SK-N-SH (cell line): ENCODE results near the gene AGTRAP. TPM values are rescaled to one million over a fixed set of nuclear protein-coding genes. Genes with fewer than 3 reads are reported as not detected.
A peak's percentile ranks its signal among the peaks of the same experiment; 100 is the strongest.

Source experiments
- CTCF ChIA-PET: fragments of 300-600, 350-600 bp; formaldehyde crosslinking; extraction: SDS; loops from one replicate; lab custom pipeline; 2021; lab: Yijun Ruan, JAX
- POLR2A ChIA-PET: fragments of 350-600 bp; sonication (Branson Sonifier 250); formaldehyde crosslinking; extraction: SDS; loops from one replicate; lab custom pipeline; 2020; ENCODE audit warnings: antibody characterized with exemption, inconsistent platforms; lab: Yijun Ruan, JAX
- DNase-seq: peaks from one replicate; pipeline ENCODE4 v3.0.0; 2012
- H2AFZ ChIP-seq: fragments of 200-600 bp; sonication (generic); 2 replicates; pipeline ENCODE4 v1.8.1; 2016; ENCODE audit warnings: antibody characterized with exemption, mild to moderate bottlenecking, low read depth
- H3F3A ChIP-seq: fragments of 200-600 bp; sonication (generic); replicated peaks from 2 replicates; pipeline ENCODE3; 2016; ENCODE audit warnings: antibody characterized with exemption, mild to moderate bottlenecking; ENCODE audit not compliant: insufficient read depth
- H3K27ac ChIP-seq, 2 experiments: fragments of 200-500 bp in 1 of 2; fragments of 200-600 bp in 1 of 2; sonication (Bioruptor generic) in 1 of 2; sonication (generic), shearing (Covaris generic) in 1 of 2; 2 replicates each; pipeline versions ENCODE4 v1.5.1 to v1.6.1; 2014 to 2016; ENCODE audit warnings: low read depth in 2 of 2, inconsistent platforms in 1 of 2, low read length in 1 of 2, mild to moderate bottlenecking in 1 of 2, mixed read lengths in 1 of 2
- H3K27me3 ChIP-seq: fragments of 200-600 bp; sonication (generic), shearing (Covaris generic); 2 replicates; pipeline ENCODE4 v1.6.1; 2016; ENCODE audit warnings: mixed run types; ENCODE audit not compliant: insufficient read depth
- H3K36me3 ChIP-seq, 2 experiments: fragments of 200-500 bp in 1 of 2; fragments of 200-600 bp in 1 of 2; sonication (Bioruptor generic) in 1 of 2; sonication (generic) in 1 of 2; replicated peaks in 1 of 2; 2 replicates each; pipeline versions ENCODE3 to v1.5.1; 2014 to 2016; ENCODE audit warnings: low read length in 1 of 2, mild to moderate bottlenecking in 1 of 2; ENCODE audit not compliant: insufficient read depth in 2 of 2, control insufficient read depth in 1 of 2
- H3K4me1 ChIP-seq, 2 experiments: fragments of 200-500 bp in 1 of 2; fragments of 200-600 bp in 1 of 2; sonication (Bioruptor generic) in 1 of 2; sonication (generic), shearing (Covaris generic) in 1 of 2; 2 replicates each; pipeline versions ENCODE4 v1.5.1 to v1.6.1; 2014 to 2016; ENCODE audit warnings: low read depth in 1 of 2, low read length in 1 of 2, mixed run types in 1 of 2; ENCODE audit not compliant: insufficient read depth in 2 of 2, control insufficient read depth in 1 of 2
- H3K4me2 ChIP-seq: fragments of 200-600 bp; sonication (generic), shearing (Covaris generic); 2 replicates; pipeline ENCODE4 v1.6.1; 2017; ENCODE audit warnings: mixed run types
- H3K4me3 ChIP-seq, 2 experiments: fragments of 200-500 bp in 1 of 2; fragments of 200-600 bp in 1 of 2; sonication (Bioruptor generic) in 1 of 2; sonication (generic), shearing (Covaris generic) in 1 of 2; 2 replicates each; pipeline versions ENCODE4 v1.5.1 to v1.8.1; 2014 to 2016; ENCODE audit warnings: low read depth in 2 of 2, inconsistent platforms in 1 of 2, low read length in 1 of 2, mild to moderate bottlenecking in 1 of 2, mixed read lengths in 1 of 2, moderate library complexity in 1 of 2
- H3K79me2 ChIP-seq: fragments of 200-600 bp; sonication (generic); 2 replicates; pipeline ENCODE4 v1.8.1; 2017; ENCODE audit warnings: mild to moderate bottlenecking; ENCODE audit not compliant: insufficient read depth
- H3K9ac ChIP-seq: fragments of 200-600 bp; sonication (generic); 2 replicates; pipeline ENCODE4 v1.6.1; 2017; ENCODE audit warnings: mixed run types
- H3K9me2 ChIP-seq: fragments of 200-600 bp; sonication (generic); 2 replicates; pipeline ENCODE4 v1.6.1; 2017; ENCODE audit warnings: mixed run types
- H3K9me3 ChIP-seq: fragments of 200-600 bp; sonication (generic); 2 replicates; pipeline ENCODE4 v1.6.1; 2017; ENCODE audit warnings: mixed run types, mild to moderate bottlenecking, moderate library complexity
- H4K20me1 ChIP-seq: fragments of 200-600 bp; sonication (generic); 2 replicates; pipeline ENCODE4 v1.6.1; 2017; ENCODE audit warnings: mild to moderate bottlenecking, mixed run types; ENCODE audit not compliant: insufficient read depth
- CHD2 ChIP-seq: fragments of 150-350 bp; IDR thresholded peaks from 2 replicates; pipeline ENCODE4 v1.6.1; 2018; ENCODE audit warnings: low read length; ENCODE audit not compliant: partially characterized antibody
- FOXM1 ChIP-seq: IDR thresholded peaks from 2 replicates; pipeline ENCODE4 v1.4.0; 2012; ENCODE audit warnings: low read depth, mild to moderate bottlenecking
- GATA2 ChIP-seq: sonication (generic); formaldehyde crosslinking; IDR thresholded peaks from 2 replicates; pipeline ENCODE4 v1.5.0; 2020; ENCODE audit warnings: mild to moderate bottlenecking, missing genetic modification reagents
- JUND ChIP-seq: IDR thresholded peaks from 2 replicates; pipeline ENCODE4 v1.4.0; 2012
- MEF2A ChIP-seq: IDR thresholded peaks from 2 replicates; pipeline ENCODE4 v1.4.0; 2012; ENCODE audit warnings: low read depth, borderline replicate concordance
- MXI1 ChIP-seq: IDR thresholded peaks from 2 replicates; pipeline ENCODE4 v1.6.1; 2012; ENCODE audit warnings: mild to moderate bottlenecking, low read depth, low read length, improper control_type of control experiment
- NRF1 ChIP-seq: IDR thresholded peaks from 2 replicates; pipeline ENCODE4 v1.6.1; 2012; ENCODE audit warnings: low read depth, mild to moderate bottlenecking, low read length
- POLR2AphosphoS5 ChIP-seq: IDR thresholded peaks from 2 replicates; pipeline ENCODE4 v1.6.1; 2012; ENCODE audit warnings: low read depth, low read length
- RFX5 ChIP-seq: IDR thresholded peaks from 2 replicates; pipeline ENCODE4 v1.6.1; 2012; ENCODE audit warnings: mild to moderate bottlenecking, improper control_type of control experiment, low read length
- RXRA ChIP-seq: IDR thresholded peaks from 2 replicates; pipeline ENCODE4 v1.4.0; 2012; ENCODE audit warnings: low read depth, mild to moderate bottlenecking, borderline replicate concordance
- SIN3A ChIP-seq: IDR thresholded peaks from 2 replicates; pipeline ENCODE4 v1.6.1; 2012; ENCODE audit warnings: low read depth, mild to moderate bottlenecking, low read length, moderate library complexity, borderline replicate concordance
- SMC3 ChIP-seq: IDR thresholded peaks from 2 replicates; pipeline ENCODE4 v1.6.1; 2012; ENCODE audit warnings: low read depth, low read length, improper control_type of control experiment
- TAF1 ChIP-seq: IDR thresholded peaks from 2 replicates; pipeline ENCODE4 v1.6.1; 2012; ENCODE audit warnings: low read depth, mild to moderate bottlenecking, low read length, moderate library complexity, borderline replicate concordance
- TCF12 ChIP-seq: IDR thresholded peaks from 2 replicates; pipeline ENCODE4 v1.4.0; 2012
- YY1 ChIP-seq: IDR thresholded peaks from 2 replicates; pipeline ENCODE4 v1.4.0; 2012; ENCODE audit warnings: low read depth, mild to moderate bottlenecking
- WGBS: methylation state at CpG from one replicate; pipeline ENCODE4 v1.1.6; 2017; ENCODE audit warnings: low lambda C conversion rate; 5-methylcytosine and 5-hydroxymethylcytosine counted together
- polyA plus RNA-seq, 3 experiments: library from polyadenylated mRNA; depleted of rRNA; stranded (reverse); fragments of >200 nt; gene quantifications; 2 replicates each; pipeline ENCODE4 v1.2.3, GENCODE V29; 2012
- TF ChIP-seq, protein P1 (sequence below): fragments of 150-350 bp; IDR thresholded peaks from 2 replicates; pipeline ENCODE4 v1.6.1; 2017; ENCODE audit warnings: antibody characterized with exemption, low read length, low read depth, borderline replicate concordance
- TF ChIP-seq, protein P2 (sequence below): IDR thresholded peaks from 2 replicates; pipeline ENCODE4 v1.4.0; 2012; ENCODE audit warnings: low read depth
- TF ChIP-seq, protein P3 (sequence below): IDR thresholded peaks from 2 replicates; pipeline ENCODE4 v1.4.0; 2012; ENCODE audit warnings: low read depth, borderline replicate concordance
- TF ChIP-seq, protein P4 (sequence below): IDR thresholded peaks from 2 replicates; pipeline ENCODE4 v1.6.1; 2012; ENCODE audit warnings: mild to moderate bottlenecking, low read depth, low read length, moderate library complexity

AGTRAP gene
- polyA plus RNA-seq, 1 of the 3 experiments (the other 2 are of a cell fraction): 66.2 TPM

DNA sequence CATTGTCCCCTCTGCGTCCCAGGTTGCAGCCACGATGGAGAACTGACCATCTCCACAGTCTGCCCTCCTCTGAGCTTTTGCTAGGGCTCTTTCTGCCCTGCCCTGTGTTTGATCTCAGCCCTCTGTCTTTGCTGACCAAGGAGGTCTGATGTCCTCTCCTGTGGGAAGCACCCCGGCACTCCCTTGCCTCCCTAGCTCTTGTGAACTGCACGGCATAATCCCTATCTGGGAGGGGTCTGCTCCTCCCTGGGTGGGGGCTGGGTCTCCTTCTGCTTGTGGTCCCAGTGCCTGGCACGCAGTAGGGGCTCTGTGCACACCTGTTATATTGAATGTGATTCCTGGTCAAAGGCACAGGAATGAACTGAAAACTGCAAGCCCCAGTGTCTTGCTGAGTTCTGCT, 42.0 kb upstream of the AGTRAP start:
- POLR2A ChIA-PET: interaction anchor here (0.7 kb wide), 1 partner anchor 215 kb away, joined by 3 read pairs; the partner anchor contains the start of gene DISP3
- H3K79me2 ChIP-seq: no peaks in the 10 kb centered on the region
- 0 out of 2 replicates have a peak, but pooled peaks cover 5% of the 10 kb centered on the region for H4K20me1 ChIP-seq
- no peak overlapping the region for H3K9ac ChIP-seq
- H3K4me3 ChIP-seq: no peak overlapping the region
- TF ChIP-seq JUND (no peak), TCF12 (no peak), POLR2AphosphoS5 (no peak), SMC3 (no peak), YY1 (no peak), RFX5 (no peak), NRF1 (no peak), MEF2A (no peak), CHD2 (no peak)
- TF ChIP-seq, protein P1, sequence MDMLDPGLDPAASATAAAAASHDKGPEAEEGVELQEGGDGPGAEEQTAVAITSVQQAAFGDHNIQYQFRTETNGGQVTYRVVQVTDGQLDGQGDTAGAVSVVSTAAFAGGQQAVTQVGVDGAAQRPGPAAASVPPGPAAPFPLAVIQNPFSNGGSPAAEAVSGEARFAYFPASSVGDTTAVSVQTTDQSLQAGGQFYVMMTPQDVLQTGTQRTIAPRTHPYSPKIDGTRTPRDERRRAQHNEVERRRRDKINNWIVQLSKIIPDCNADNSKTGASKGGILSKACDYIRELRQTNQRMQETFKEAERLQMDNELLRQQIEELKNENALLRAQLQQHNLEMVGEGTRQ: no peak
- TF ChIP-seq, protein P2, sequence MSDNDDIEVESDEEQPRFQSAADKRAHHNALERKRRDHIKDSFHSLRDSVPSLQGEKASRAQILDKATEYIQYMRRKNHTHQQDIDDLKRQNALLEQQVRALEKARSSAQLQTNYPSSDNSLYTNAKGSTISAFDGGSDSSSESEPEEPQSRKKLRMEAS: no peak
- TF ChIP-seq, protein P3, sequence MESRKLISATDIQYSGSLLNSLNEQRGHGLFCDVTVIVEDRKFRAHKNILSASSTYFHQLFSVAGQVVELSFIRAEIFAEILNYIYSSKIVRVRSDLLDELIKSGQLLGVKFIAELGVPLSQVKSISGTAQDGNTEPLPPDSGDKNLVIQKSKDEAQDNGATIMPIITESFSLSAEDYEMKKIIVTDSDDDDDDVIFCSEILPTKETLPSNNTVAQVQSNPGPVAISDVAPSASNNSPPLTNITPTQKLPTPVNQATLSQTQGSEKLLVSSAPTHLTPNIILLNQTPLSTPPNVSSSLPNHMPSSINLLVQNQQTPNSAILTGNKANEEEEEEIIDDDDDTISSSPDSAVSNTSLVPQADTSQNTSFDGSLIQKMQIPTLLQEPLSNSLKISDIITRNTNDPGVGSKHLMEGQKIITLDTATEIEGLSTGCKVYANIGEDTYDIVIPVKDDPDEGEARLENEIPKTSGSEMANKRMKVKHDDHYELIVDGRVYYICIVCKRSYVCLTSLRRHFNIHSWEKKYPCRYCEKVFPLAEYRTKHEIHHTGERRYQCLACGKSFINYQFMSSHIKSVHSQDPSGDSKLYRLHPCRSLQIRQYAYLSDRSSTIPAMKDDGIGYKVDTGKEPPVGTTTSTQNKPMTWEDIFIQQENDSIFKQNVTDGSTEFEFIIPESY: no peak
- no peaks in the 10 kb centered on the region for H3K9me2 ChIP-seq
- peaks cover 14% of the 10 kb centered on the region for H3K27me3 ChIP-seq
- peak overlapping the region; percentile 76; the same call in 1 of the 2 replicates for H3K4me2 ChIP-seq
- H3K27ac ChIP-seq: no peak overlapping the region; a peak in 1 of 4 replicates
- peaks cover 6 to 15% of the 10 kb centered on the region in 2 experiments; a peak in 3 of 4 replicates for H3K4me1 ChIP-seq
- H3K36me3 ChIP-seq: no peaks in the 10 kb centered on the region
- H2AFZ ChIP-seq: no peak overlapping the region
- CTCF ChIA-PET: interaction anchor here (0.8 to 2.7 kb wide), 6 partner anchors 15 to 44 kb away, joined by 4 to 16 read pairs (median 10); partner anchors contain the start of gene FBXO6
- WGBS: 67% methylated on average over 5 of the region's 5 CpGs
- no peak for DNase-seq
- H3F3A ChIP-seq: peaks cover 16% of the 10 kb centered on the region
- H3K9me3 ChIP-seq: no peaks in the 10 kb centered on the region

DNA sequence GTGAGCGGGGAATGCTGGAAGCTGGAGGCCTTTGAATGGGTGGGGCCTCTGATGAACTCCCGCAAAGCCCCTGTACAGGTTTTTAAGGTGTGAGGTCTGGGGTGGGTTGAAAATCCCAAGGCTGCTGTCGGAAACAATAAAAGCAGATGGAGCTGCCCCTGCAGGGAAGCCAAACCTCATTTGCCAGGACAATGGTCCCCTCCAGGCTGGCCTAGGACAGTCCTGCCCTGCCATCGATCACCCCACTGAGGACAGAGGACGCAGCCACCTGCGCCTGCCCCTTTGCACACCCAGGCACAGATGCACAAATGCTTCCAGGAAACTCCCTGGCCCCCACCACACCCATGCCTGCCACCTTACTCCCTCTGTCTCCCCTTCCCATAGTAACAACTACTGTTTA, 40.1 kb upstream of the AGTRAP start:
- no peak overlapping the region for H2AFZ ChIP-seq
- no peak overlapping the region for H3K9ac ChIP-seq
- peaks cover 10% of the 10 kb centered on the region for H3F3A ChIP-seq
- H3K36me3 ChIP-seq: no peaks in the 10 kb centered on the region
- 0 out of 2 replicates have a peak, but pooled peaks cover 5% of the 10 kb centered on the region for H4K20me1 ChIP-seq
- no peaks in the 10 kb centered on the region for H3K9me3 ChIP-seq
- CTCF ChIA-PET: interaction anchor here (0.6 to 2.7 kb wide), 4 partner anchors 13 to 278 kb away, joined by 3 to 16 read pairs (median 11); partner anchors contain the start of gene FBXO6
- H3K79me2 ChIP-seq: no peaks in the 10 kb centered on the region
- DNase-seq: no peak
- no peak overlapping the region for H3K4me3 ChIP-seq
- WGBS: 90% methylated on average over 6 of the region's 6 CpGs
- POLR2A ChIA-PET: interaction anchor here (0.6 kb wide), 1 partner anchor 15 kb away, joined by 3 read pairs; no protein-coding TSS in a partner anchor
- peaks cover under 1 to 8% of the 10 kb centered on the region in 2 experiments; a peak in 2 of 4 replicates for H3K4me1 ChIP-seq
- H3K4me2 ChIP-seq: no peak overlapping the region
- H3K27me3 ChIP-seq: peaks cover 5% of the 10 kb centered on the region
- H3K27ac ChIP-seq: no peak overlapping the region
- H3K9me2 ChIP-seq: no peaks in the 10 kb centered on the region
- TF ChIP-seq MEF2A (no peak), TAF1 (no peak), RFX5 (no peak), YY1 (no peak), RXRA (no peak), SIN3A (no peak), FOXM1 (no peak), GATA2 (no peak), MXI1 (no peak)
- TF ChIP-seq, protein P3: no peak
- TF ChIP-seq, protein P4, sequence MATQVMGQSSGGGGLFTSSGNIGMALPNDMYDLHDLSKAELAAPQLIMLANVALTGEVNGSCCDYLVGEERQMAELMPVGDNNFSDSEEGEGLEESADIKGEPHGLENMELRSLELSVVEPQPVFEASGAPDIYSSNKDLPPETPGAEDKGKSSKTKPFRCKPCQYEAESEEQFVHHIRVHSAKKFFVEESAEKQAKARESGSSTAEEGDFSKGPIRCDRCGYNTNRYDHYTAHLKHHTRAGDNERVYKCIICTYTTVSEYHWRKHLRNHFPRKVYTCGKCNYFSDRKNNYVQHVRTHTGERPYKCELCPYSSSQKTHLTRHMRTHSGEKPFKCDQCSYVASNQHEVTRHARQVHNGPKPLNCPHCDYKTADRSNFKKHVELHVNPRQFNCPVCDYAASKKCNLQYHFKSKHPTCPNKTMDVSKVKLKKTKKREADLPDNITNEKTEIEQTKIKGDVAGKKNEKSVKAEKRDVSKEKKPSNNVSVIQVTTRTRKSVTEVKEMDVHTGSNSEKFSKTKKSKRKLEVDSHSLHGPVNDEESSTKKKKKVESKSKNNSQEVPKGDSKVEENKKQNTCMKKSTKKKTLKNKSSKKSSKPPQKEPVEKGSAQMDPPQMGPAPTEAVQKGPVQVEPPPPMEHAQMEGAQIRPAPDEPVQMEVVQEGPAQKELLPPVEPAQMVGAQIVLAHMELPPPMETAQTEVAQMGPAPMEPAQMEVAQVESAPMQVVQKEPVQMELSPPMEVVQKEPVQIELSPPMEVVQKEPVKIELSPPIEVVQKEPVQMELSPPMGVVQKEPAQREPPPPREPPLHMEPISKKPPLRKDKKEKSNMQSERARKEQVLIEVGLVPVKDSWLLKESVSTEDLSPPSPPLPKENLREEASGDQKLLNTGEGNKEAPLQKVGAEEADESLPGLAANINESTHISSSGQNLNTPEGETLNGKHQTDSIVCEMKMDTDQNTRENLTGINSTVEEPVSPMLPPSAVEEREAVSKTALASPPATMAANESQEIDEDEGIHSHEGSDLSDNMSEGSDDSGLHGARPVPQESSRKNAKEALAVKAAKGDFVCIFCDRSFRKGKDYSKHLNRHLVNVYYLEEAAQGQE: no peak
